Islet of Langerhans (tissue), 1 donor: ENCODE results near the gene PRPF38A.

ENCODE experiments used
- FAIRE-seq: peaks from one replicate; lab custom pipeline; 2011; peaks lifted over from hg19 to GRCh38; lab: Jason Lieb, UNC

PRPF38A gene

DNA sequence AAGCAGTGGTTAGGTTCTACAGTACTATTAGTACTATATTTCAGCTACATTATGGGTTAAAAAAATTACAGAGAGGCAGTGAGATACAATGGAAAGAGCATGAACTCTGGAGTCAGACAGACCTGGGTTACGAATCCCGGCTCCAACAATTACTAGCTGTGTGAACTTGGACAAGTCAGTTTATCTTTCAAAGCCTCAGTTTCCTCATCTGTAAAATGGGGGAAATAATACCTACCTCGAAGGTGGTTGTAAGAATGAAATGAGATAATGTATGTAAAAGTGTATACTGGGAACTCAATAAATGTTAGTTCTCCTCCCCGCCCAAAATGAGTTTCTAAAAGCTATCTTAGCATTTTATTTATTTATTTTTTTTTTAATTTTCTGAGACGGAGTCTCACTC lies 59.5 kb downstream of the PRPF38A start:
- FAIRE-seq: no peak

DNA sequence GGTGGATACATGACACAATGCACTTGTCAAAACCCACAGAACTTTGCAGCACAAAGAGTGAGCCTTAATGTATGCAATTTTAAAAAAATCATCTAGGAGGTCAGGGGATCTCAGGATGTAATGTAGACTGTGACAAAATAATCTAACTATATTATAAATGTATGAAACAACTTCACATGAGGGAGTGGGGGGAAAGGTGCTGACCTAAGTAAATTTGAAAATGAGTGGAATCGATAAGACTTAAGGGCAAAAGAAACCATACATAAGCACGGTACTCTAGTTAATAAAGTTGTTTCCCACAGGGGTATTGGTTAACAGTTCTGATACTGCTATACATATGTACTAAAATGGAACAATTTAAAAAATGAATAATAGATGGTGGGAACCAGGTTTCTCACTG lies 64.7 kb downstream of the PRPF38A start:
- no peak for FAIRE-seq
